GM12872 (cell line): ENCODE measurements around the gene CTXND1.

Source experiments
- CTCF ChIP-seq: IDR thresholded peaks from 3 replicates; pipeline ENCODE4 v1.5.1; 2011; ENCODE audit warnings: low read depth, mild to moderate bottlenecking, low read length, moderate library complexity; ENCODE audit not compliant: insufficient read depth

The CTXND1 gene

GRCh38 chr15:80203361-80203885, 48.6 kb downstream of the CTXND1 start:
- no peak for TF ChIP-seq CTCF

- TF ChIP-seq CTCF: no peak
Measured at GRCh38 chr15:80202641-80203360, 49.2 kb downstream of the CTXND1 start.

GRCh38 chr15:80202016-80202315, 50.0 kb downstream of the CTXND1 start:
- TF ChIP-seq CTCF: no peak

- no peak for TF ChIP-seq CTCF
Measured at GRCh38 chr15:80201256-80202015, 50.6 kb downstream of the CTXND1 start.

- no peak for TF ChIP-seq CTCF
Measured at GRCh38 chr15:80199869-80200268, 52.1 kb downstream of the CTXND1 start.

GRCh38 chr15:80199366-80199765, 52.6 kb downstream of the CTXND1 start:
- TF ChIP-seq CTCF: no peak

- no peak for TF ChIP-seq CTCF
Measured at GRCh38 chr15:80194914-80195313, 57.1 kb downstream of the CTXND1 start.
